Measurements from ENCODE around the gene P4HA3. TPM values are rescaled to one million over a fixed set of nuclear protein-coding genes. Genes with fewer than 3 reads are reported as not detected.

The P4HA3 gene
- total RNA-seq, 1 experiment from 2014 or later = 0.13 TPM

DNA sequence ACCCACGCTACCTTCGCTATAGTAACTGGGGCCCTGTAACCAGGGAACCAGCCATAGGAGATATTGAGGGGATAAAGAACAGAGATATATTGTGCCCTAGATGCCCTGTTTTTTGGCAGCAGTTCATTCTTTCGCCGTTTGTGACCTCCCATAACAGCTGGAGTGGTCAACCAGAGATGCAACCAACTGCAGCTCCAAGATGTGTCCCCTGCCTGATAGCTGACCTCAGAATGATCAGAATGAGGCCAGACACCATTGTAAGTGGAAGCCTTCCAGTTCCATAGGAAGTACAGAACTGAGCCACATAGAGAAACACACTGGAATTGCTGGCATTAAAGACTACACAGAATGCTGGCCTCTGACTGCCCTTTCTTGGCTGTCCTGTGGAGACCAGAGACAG lies 39.2 kb downstream of the P4HA3 start (continued):
- TF ChIP-seq, protein P1, sequence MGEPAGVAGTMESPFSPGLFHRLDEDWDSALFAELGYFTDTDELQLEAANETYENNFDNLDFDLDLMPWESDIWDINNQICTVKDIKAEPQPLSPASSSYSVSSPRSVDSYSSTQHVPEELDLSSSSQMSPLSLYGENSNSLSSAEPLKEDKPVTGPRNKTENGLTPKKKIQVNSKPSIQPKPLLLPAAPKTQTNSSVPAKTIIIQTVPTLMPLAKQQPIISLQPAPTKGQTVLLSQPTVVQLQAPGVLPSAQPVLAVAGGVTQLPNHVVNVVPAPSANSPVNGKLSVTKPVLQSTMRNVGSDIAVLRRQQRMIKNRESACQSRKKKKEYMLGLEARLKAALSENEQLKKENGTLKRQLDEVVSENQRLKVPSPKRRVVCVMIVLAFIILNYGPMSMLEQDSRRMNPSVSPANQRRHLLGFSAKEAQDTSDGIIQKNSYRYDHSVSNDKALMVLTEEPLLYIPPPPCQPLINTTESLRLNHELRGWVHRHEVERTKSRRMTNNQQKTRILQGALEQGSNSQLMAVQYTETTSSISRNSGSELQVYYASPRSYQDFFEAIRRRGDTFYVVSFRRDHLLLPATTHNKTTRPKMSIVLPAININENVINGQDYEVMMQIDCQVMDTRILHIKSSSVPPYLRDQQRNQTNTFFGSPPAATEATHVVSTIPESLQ (CRISPR knock-in tag; IDR thresholded peaks at IDR 0.05) = no peak
- TF ChIP-seq, protein P2, sequence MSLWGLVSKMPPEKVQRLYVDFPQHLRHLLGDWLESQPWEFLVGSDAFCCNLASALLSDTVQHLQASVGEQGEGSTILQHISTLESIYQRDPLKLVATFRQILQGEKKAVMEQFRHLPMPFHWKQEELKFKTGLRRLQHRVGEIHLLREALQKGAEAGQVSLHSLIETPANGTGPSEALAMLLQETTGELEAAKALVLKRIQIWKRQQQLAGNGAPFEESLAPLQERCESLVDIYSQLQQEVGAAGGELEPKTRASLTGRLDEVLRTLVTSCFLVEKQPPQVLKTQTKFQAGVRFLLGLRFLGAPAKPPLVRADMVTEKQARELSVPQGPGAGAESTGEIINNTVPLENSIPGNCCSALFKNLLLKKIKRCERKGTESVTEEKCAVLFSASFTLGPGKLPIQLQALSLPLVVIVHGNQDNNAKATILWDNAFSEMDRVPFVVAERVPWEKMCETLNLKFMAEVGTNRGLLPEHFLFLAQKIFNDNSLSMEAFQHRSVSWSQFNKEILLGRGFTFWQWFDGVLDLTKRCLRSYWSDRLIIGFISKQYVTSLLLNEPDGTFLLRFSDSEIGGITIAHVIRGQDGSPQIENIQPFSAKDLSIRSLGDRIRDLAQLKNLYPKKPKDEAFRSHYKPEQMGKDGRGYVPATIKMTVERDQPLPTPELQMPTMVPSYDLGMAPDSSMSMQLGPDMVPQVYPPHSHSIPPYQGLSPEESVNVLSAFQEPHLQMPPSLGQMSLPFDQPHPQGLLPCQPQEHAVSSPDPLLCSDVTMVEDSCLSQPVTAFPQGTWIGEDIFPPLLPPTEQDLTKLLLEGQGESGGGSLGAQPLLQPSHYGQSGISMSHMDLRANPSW (CRISPR knock-in tag; conservative IDR thresholded peaks at IDR 0.05; ENCODE audit: low read depth) = no peak
- TF ChIP-seq, protein P3, sequence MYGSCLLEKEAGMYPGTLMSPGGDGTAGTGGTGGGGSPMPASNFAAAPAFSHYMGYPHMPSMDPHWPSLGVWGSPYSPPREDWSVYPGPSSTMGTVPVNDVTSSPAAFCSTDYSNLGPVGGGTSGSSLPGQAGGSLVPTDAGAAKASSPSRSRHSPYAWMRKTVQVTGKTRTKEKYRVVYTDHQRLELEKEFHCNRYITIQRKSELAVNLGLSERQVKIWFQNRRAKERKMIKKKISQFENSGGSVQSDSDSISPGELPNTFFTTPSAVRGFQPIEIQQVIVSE (CRISPR knock-in tag; IDR thresholded peaks at IDR 0.05; ENCODE audit: borderline replicate concordance) = no peak
- TF ChIP-seq KAT7 (CRISPR knock-in tag; IDR thresholded peaks at IDR 0.05; ENCODE audit: borderline replicate concordance) = no peak
- TF ChIP-seq NR3C1 (CRISPR knock-in tag; conservative IDR thresholded peaks at IDR 0.05; ENCODE audit: low read depth) = no peak
- TF ChIP-seq GTF2I (CRISPR knock-in tag; conservative IDR thresholded peaks at IDR 0.05) = no peak
- no peak for TF ChIP-seq ZNF671 (CRISPR knock-in tag; IDR thresholded peaks at IDR 0.05)

DNA sequence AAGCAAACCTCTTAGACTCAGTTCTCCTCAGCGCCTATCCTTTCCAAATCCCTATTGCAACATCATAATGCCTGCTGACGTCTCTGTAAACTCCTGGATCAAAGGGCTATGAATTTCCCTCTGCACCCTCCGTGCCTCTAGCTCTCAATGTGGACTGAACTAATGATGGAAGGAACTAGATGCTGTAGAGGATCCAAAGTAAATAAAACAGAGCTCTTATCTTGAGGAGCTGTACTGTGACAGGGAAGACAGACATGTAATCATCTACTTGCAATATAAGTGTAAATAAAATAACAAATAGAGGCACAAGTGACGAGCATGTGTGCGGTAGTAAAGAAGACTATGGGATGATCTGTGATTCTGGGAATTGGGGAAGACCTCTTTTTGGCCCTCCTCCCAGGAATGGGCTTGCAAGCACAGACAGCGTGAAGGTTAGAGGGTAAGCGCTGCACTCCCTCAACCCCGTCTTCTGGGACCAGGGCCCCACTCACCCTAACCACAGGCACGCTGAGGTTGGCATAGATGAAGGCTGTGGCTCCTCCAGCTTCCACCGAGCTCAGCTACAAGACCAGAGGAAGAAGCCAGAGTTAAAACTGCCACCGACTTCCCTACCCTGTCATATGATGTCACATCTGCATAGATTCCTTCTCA lies 42.2 kb downstream of the P4HA3 start:
- POLR2A ChIA-PET = no interaction called here
- CTCF ChIA-PET = interaction anchor here (0.8 to 1.8 kb wide), 3 partner anchors 14 to 180 kb away, joined by 3 to 7 read pairs (median 6); no protein-coding TSS in a partner anchor
- H3K4me1 Mint-ChIP-seq = no peaks in the 10 kb centered on the region
- no peaks in the 10 kb centered on the region for H3K9me3 Mint-ChIP-seq
- H3K36me3 Mint-ChIP-seq = no peaks in the 10 kb centered on the region
- no peak overlapping the region for H3K27ac Mint-ChIP-seq
- ATAC-seq (no peak), DNase-seq (ENCODE audit: low spot score) (no peak)
- no peak overlapping the region for H3K4me3 Mint-ChIP-seq
- H3K27me3 Mint-ChIP-seq (ENCODE audit: low read depth) = no peaks in the 10 kb centered on the region
- TF ChIP-seq ZBTB21 (CRISPR knock-in tag; IDR thresholded peaks at IDR 0.05; ENCODE audit: borderline replicate concordance) = no peak
- TF ChIP-seq TEAD4 (CRISPR knock-in tag; IDR thresholded peaks at IDR 0.05) = no peak
- no peak for TF ChIP-seq NFATC4 (CRISPR knock-in tag; IDR thresholded peaks at IDR 0.05)
- TF ChIP-seq, protein P4, sequence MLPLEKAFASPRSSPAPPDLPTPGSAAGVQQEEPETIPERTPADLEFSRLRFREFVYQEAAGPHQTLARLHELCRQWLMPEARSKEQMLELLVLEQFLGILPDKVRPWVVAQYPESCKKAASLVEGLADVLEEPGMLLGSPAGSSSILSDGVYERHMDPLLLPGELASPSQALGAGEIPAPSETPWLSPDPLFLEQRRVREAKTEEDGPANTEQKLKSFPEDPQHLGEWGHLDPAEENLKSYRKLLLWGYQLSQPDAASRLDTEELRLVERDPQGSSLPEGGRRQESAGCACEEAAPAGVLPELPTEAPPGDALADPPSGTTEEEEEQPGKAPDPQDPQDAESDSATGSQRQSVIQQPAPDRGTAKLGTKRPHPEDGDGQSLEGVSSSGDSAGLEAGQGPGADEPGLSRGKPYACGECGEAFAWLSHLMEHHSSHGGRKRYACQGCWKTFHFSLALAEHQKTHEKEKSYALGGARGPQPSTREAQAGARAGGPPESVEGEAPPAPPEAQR (CRISPR knock-in tag; IDR thresholded peaks at IDR 0.05) = no peak
- no peak for TF ChIP-seq TCF7 (CRISPR knock-in tag; IDR thresholded peaks at IDR 0.05; ENCODE audit: low read depth)
- TF ChIP-seq, protein P5, sequence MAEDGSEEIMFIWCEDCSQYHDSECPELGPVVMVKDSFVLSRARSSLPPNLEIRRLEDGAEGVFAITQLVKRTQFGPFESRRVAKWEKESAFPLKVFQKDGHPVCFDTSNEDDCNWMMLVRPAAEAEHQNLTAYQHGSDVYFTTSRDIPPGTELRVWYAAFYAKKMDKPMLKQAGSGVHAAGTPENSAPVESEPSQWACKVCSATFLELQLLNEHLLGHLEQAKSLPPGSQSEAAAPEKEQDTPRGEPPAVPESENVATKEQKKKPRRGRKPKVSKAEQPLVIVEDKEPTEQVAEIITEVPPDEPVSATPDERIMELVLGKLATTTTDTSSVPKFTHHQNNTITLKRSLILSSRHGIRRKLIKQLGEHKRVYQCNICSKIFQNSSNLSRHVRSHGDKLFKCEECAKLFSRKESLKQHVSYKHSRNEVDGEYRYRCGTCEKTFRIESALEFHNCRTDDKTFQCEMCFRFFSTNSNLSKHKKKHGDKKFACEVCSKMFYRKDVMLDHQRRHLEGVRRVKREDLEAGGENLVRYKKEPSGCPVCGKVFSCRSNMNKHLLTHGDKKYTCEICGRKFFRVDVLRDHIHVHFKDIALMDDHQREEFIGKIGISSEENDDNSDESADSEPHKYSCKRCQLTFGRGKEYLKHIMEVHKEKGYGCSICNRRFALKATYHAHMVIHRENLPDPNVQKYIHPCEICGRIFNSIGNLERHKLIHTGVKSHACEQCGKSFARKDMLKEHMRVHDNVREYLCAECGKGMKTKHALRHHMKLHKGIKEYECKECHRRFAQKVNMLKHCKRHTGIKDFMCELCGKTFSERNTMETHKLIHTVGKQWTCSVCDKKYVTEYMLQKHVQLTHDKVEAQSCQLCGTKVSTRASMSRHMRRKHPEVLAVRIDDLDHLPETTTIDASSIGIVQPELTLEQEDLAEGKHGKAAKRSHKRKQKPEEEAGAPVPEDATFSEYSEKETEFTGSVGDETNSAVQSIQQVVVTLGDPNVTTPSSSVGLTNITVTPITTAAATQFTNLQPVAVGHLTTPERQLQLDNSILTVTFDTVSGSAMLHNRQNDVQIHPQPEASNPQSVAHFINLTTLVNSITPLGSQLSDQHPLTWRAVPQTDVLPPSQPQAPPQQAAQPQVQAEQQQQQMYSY (CRISPR knock-in tag; IDR thresholded peaks at IDR 0.05) = no peak
- TF ChIP-seq, protein P1 (CRISPR knock-in tag; IDR thresholded peaks at IDR 0.05) = no peak
- TF ChIP-seq, protein P6, sequence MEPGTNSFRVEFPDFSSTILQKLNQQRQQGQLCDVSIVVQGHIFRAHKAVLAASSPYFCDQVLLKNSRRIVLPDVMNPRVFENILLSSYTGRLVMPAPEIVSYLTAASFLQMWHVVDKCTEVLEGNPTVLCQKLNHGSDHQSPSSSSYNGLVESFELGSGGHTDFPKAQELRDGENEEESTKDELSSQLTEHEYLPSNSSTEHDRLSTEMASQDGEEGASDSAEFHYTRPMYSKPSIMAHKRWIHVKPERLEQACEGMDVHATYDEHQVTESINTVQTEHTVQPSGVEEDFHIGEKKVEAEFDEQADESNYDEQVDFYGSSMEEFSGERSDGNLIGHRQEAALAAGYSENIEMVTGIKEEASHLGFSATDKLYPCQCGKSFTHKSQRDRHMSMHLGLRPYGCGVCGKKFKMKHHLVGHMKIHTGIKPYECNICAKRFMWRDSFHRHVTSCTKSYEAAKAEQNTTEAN (CRISPR knock-in tag; IDR thresholded peaks at IDR 0.05) = no peak
- TF ChIP-seq EMX1 (CRISPR knock-in tag; IDR thresholded peaks at IDR 0.05) = no peak
- no peak for TF ChIP-seq FOXK1 (CRISPR knock-in tag; IDR thresholded peaks at IDR 0.05)
- TF ChIP-seq, protein P7, sequence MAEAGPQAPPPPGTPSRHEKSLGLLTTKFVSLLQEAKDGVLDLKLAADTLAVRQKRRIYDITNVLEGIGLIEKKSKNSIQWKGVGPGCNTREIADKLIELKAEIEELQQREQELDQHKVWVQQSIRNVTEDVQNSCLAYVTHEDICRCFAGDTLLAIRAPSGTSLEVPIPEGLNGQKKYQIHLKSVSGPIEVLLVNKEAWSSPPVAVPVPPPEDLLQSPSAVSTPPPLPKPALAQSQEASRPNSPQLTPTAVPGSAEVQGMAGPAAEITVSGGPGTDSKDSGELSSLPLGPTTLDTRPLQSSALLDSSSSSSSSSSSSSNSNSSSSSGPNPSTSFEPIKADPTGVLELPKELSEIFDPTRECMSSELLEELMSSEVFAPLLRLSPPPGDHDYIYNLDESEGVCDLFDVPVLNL (CRISPR knock-in tag; IDR thresholded peaks at IDR 0.05; ENCODE audit: borderline replicate concordance, low read depth) = no peak
- no peak for TF ChIP-seq ESRRA (CRISPR knock-in tag; IDR thresholded peaks at IDR 0.05; ENCODE audit: borderline replicate concordance)
- no peak for TF ChIP-seq OVOL2 (CRISPR knock-in tag; IDR thresholded peaks at IDR 0.05; ENCODE audit: borderline replicate concordance)
- no peak for TF ChIP-seq RELA (CRISPR knock-in tag; IDR thresholded peaks at IDR 0.05; ENCODE audit: borderline replicate concordance)
